CD14-positive monocyte (primary cell): ENCODE measurements around the gene RAPGEF6. TPM values are rescaled to one million over a fixed set of nuclear protein-coding genes. Genes with fewer than 3 reads are reported as not detected.

Experiments used
- DNase-seq, 3 donors: peaks; one replicate each; pipeline ENCODE4 v3.0.0-alpha.2; 2011 to 2022
- H2AFZ ChIP-seq: 2 replicates; pipeline ENCODE4 v1.6.0; 2012; ENCODE audit warnings: mild to moderate bottlenecking, low read depth, low read length, inconsistent platforms; ENCODE audit not compliant: insufficient read depth, poor library complexity, severe bottlenecking
- H3K27ac ChIP-seq, 2 donors: 1 replicate in 1 of 2; 2 replicates in 1 of 2; pipeline ENCODE4 v1.5.1; 2012 to 2013; ENCODE audit warnings: low read length in 2 of 2, control low read depth in 1 of 2, inconsistent platforms in 1 of 2, low read depth in 1 of 2, mild to moderate bottlenecking in 1 of 2
- H3K27me3 ChIP-seq, 2 donors: one replicate each; pipeline versions ENCODE4 v1.6.0 to v1.6.1; 2011 to 2013; ENCODE audit warnings: low read length in 2 of 2; ENCODE audit not compliant: control insufficient read depth in 2 of 2, insufficient read depth in 2 of 2
- H3K36me3 ChIP-seq, 2 donors: replicated peaks in 1 of 2; 1 replicate in 1 of 2; 2 replicates in 1 of 2; pipeline versions ENCODE4 v1.5.1 to v1.6.1; 2012 to 2013; ENCODE audit warnings: low read length in 2 of 2, control low read depth in 1 of 2, inconsistent platforms in 1 of 2, mild to moderate bottlenecking in 1 of 2; ENCODE audit not compliant: insufficient read depth in 2 of 2, control insufficient read depth in 1 of 2
- H3K4me1 ChIP-seq, 2 donors: 1 replicate in 1 of 2; 2 replicates in 1 of 2; pipeline versions ENCODE4 v1.5.1 to v1.6.1; 2012 to 2013; ENCODE audit warnings: low read length in 2 of 2, control low read depth in 1 of 2, inconsistent platforms in 1 of 2, mild to moderate bottlenecking in 1 of 2, moderate library complexity in 1 of 2; ENCODE audit not compliant: insufficient read depth in 2 of 2, control insufficient read depth in 1 of 2
- H3K4me2 ChIP-seq: replicated peaks from 2 replicates; pipeline ENCODE3; 2012; ENCODE audit warnings: low read length, moderate library complexity, mild to moderate bottlenecking; ENCODE audit not compliant: poor library complexity, severe bottlenecking; ENCODE audit errors: extremely low read depth
- H3K4me3 ChIP-seq, 3 experiments: fragments of 200-600 bp in 1 of 3; sonication (generic) in 1 of 3; replicated peaks in 1 of 3; 1 replicate in 2 of 3; 2 replicates in 1 of 3; pipeline ENCODE4 v1.5.1; 2011 to 2013; ENCODE audit warnings: low read length in 3 of 3, mild to moderate bottlenecking in 3 of 3, control low read depth in 2 of 3, low read depth in 2 of 3, inconsistent platforms in 1 of 3, moderate library complexity in 1 of 3
- H3K79me2 ChIP-seq: 2 replicates; pipeline ENCODE4 v1.6.0; 2012; ENCODE audit warnings: mild to moderate bottlenecking, control low read depth, inconsistent platforms, low read length, moderate library complexity; ENCODE audit not compliant: insufficient read depth
- H3K9ac ChIP-seq: 2 replicates; pipeline ENCODE4 v1.6.0; 2017; ENCODE audit warnings: low read length, mild to moderate bottlenecking; ENCODE audit not compliant: insufficient read depth, poor library complexity, severe bottlenecking
- H3K9me3 ChIP-seq, 2 donors: replicated peaks in 1 of 2; 1 replicate in 1 of 2; 2 replicates in 1 of 2; pipeline versions ENCODE4 v1.5.1 to v1.6.1; 2012 to 2013; ENCODE audit warnings: low read length in 2 of 2, control low read depth in 1 of 2; ENCODE audit not compliant: control insufficient read depth in 1 of 2, insufficient read depth in 1 of 2
- H4K20me1 ChIP-seq: 2 replicates; pipeline ENCODE4 v1.6.0; 2012; ENCODE audit warnings: mild to moderate bottlenecking, low read length, control low read depth, moderate library complexity; ENCODE audit not compliant: insufficient read depth
- H3K27ac Mint-ChIP-seq, 7 donors: one replicate each; pipeline ENCODE4 v1.8.0; 2020; ENCODE audit warnings: mild to moderate bottlenecking in 7 of 7, mixed read lengths in 7 of 7, moderate library complexity in 6 of 7, inconsistent platforms in 2 of 7
- H3K27me3 Mint-ChIP-seq, 3 donors: one replicate each; pipeline ENCODE4 v1.8.0; 2021 to 2022; ENCODE audit warnings: low read depth in 3 of 3, mild to moderate bottlenecking in 3 of 3, mixed read lengths in 3 of 3, moderate library complexity in 3 of 3, inconsistent platforms in 1 of 3
- H3K36me3 Mint-ChIP-seq, 2 donors: one replicate each; pipeline ENCODE4 v1.8.0; 2020; ENCODE audit warnings: mixed read lengths in 2 of 2, inconsistent platforms in 1 of 2, mild to moderate bottlenecking in 1 of 2
- H3K4me1 Mint-ChIP-seq: one replicate; pipeline ENCODE4 v1.8.0; 2020; ENCODE audit warnings: mild to moderate bottlenecking, mixed read lengths
- H3K4me3 Mint-ChIP-seq, 2 donors: one replicate each; pipeline ENCODE4 v1.8.0; 2020; ENCODE audit warnings: mild to moderate bottlenecking in 2 of 2, mixed read lengths in 2 of 2, moderate library complexity in 1 of 2
- H3K9me3 Mint-ChIP-seq, 7 donors: one replicate each; pipeline ENCODE4 v1.8.0; 2020 to 2022; ENCODE audit warnings: mixed read lengths in 7 of 7, mild to moderate bottlenecking in 6 of 7, moderate library complexity in 6 of 7, inconsistent platforms in 2 of 7
- WGBS: methylation state at CpG from one replicate; pipeline ENCODE4 v1.1.5; 2013; ENCODE audit warnings: missing lambda C conversion rate; ENCODE audit not compliant: insufficient coverage; 5-methylcytosine and 5-hydroxymethylcytosine counted together
- intact Hi-C, 2 donors: fragments of 100-400 bp; cut with micrococcal nuclease; formaldehyde crosslinking; loops; one replicate each; pipeline versions ENCODE4 v1.15.0 to v1.15.1; 2023
- polyA plus RNA-seq, 3 donors: library from polyadenylated mRNA; depleted of rRNA in 1 of 3; unstranded in 2 of 3; stranded (reverse) in 1 of 3; fragments of 300-500 nt in 2 of 3; fragments of >200 nt in 1 of 3; fragmentation: Illumina TruSeq in 2 of 3; gene quantifications; 1 replicate in 2 of 3; 2 replicates in 1 of 3; pipeline ENCODE4 v1.2.3, GENCODE V29; 2012 to 2021
- TF ChIP-seq, protein P1 (sequence below): fragments of 200-600 bp; IDR thresholded peaks from one replicate; pipeline ENCODE4 v1.8.0; 2022; ENCODE audit warnings: antibody characterized with exemption, mild to moderate bottlenecking

Gene RAPGEF6
- polyA plus RNA-seq, 3 donors: 2.9 to 4.8 (median 4.8) TPM

DNA sequence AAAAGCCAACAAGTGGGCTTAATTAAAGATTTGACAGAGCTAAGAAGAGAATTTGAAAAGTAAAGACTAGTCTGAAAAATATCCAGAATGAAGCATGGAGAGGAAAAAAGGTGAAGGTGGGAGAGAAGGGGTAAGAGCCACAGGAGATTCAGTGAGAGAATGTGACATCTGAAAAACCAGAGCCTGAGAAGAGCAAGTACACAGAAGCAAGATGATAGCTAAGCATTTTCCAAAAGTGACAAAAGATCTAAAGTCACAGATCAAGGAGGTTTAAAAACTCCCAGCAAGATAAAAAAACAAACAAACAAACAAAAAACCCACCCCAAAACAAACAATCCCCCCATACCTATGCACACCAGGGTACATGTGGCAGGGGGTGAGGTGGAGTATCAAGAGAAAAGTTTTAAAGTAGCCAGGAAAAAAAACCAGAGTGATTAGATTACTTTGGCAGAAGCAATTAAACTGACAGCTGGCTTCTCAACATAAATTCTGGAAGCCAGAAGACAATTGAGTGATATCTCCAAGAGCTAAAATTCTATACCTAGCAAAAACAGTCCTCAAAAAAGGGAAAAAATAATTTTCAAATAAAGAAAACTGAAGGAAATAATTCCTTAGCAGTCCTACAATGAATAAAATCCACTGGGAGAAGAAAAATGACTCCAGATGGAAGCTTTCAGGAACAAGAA, 111.4 kb downstream of the RAPGEF6 start:
- Histone ChIP-seq H3K79me2 (no peaks in the 10 kb centered on the region), H3K9ac (no peak overlapping the region), H3K4me1 (peaks cover 17 to 26% of the 10 kb centered on the region in 2 donors), H3K27ac (no peak overlapping the region), H3K27me3 (no peaks in the 10 kb centered on the region), H3K4me2 (no peak overlapping the region), H3K4me3 (no peak overlapping the region), H3K9me3 (no peaks in the 10 kb centered on the region), H4K20me1 (no peaks in the 10 kb centered on the region), H2AFZ (no peak overlapping the region), H3K36me3 (peaks cover 12 to 20% of the 10 kb centered on the region in 2 donors)
- Mint-ChIP-seq H3K9me3 (no peaks in the 10 kb centered on the region), H3K4me3 (no peak overlapping the region), H3K36me3 (peaks cover 21 to 22% of the 10 kb centered on the region in 2 donors), H3K27me3 (no peaks in the 10 kb centered on the region), H3K4me1 (peaks cover 26% of the 10 kb centered on the region), H3K27ac (peak overlapping the region in 2 of 7 donors; percentile 6 to 66)
- TF ChIP-seq, protein P1, sequence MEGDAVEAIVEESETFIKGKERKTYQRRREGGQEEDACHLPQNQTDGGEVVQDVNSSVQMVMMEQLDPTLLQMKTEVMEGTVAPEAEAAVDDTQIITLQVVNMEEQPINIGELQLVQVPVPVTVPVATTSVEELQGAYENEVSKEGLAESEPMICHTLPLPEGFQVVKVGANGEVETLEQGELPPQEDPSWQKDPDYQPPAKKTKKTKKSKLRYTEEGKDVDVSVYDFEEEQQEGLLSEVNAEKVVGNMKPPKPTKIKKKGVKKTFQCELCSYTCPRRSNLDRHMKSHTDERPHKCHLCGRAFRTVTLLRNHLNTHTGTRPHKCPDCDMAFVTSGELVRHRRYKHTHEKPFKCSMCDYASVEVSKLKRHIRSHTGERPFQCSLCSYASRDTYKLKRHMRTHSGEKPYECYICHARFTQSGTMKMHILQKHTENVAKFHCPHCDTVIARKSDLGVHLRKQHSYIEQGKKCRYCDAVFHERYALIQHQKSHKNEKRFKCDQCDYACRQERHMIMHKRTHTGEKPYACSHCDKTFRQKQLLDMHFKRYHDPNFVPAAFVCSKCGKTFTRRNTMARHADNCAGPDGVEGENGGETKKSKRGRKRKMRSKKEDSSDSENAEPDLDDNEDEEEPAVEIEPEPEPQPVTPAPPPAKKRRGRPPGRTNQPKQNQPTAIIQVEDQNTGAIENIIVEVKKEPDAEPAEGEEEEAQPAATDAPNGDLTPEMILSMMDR: no peak
- DNase-seq: no peak
- intact Hi-C loops: no loop called here

DNA sequence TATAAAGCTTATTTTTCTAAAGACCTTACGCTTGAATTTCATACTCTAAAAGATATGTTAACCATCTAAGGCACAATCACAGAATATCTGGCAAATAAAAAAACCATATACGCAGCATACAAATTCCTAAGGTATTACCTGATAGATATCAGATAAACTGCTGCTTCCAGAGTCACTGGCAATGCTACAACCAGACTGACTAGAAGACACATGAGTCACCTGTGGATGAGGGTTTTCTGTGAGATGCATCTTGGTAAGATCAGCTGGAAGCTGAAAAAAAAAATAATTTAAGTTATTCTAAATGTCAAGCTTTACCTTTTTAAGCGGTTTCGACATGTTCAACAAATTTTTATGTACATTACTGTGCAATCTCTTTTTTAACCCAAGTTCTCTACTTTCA, 113.8 kb downstream of the RAPGEF6 start:
- no peaks in the 10 kb centered on the region for H3K79me2 ChIP-seq
- TF ChIP-seq, protein P1: no peak
- H3K4me3 ChIP-seq: no peak overlapping the region
- H3K27me3 ChIP-seq: no peaks in the 10 kb centered on the region
- H3K27ac Mint-ChIP-seq: no peak overlapping the region
- intact Hi-C loops: no loop called here
- H3K9me3 ChIP-seq: no peaks in the 10 kb centered on the region
- peaks cover 12 to 20% of the 10 kb centered on the region in 2 donors for H3K36me3 ChIP-seq
- no peak overlapping the region for H2AFZ ChIP-seq
- H3K4me2 ChIP-seq: no peak overlapping the region
- H3K27ac ChIP-seq: no peak overlapping the region
- no peaks in the 10 kb centered on the region for H4K20me1 ChIP-seq
- peaks cover 0 to 1% (median 0%) of the 10 kb centered on the region in 7 donors for H3K9me3 Mint-ChIP-seq
- WGBS: no CpG with 5 or more reads among the region's 4 CpGs
- no peak for DNase-seq
- H3K27me3 Mint-ChIP-seq: no peaks in the 10 kb centered on the region
- H3K36me3 Mint-ChIP-seq: peaks cover 27 to 30% of the 10 kb centered on the region in 2 donors
- H3K4me1 ChIP-seq: peaks cover 9 to 13% of the 10 kb centered on the region in 2 donors
- peaks cover 15% of the 10 kb centered on the region for H3K4me1 Mint-ChIP-seq
- no peak overlapping the region for H3K4me3 Mint-ChIP-seq
- no peak overlapping the region for H3K9ac ChIP-seq
